Activated CD8-positive, alpha-beta T cell treated with anti-CD3 and anti-CD28 coated beads for 36 hours (primary cell): Measurements from ENCODE around the gene HEBP2. TPM values are rescaled to one million over a fixed set of nuclear protein-coding genes. Genes with fewer than 3 reads are reported as not detected.
A peak's percentile ranks its signal among the peaks of the same experiment; 100 is the strongest.

ENCODE experiments used
- ATAC-seq: fragments of 200-7000 bp; cut with Tn5 transposase; one replicate; pipeline ENCODE4 v1.10.0; 2021; ENCODE audit warnings: mild to moderate bottlenecking, moderate library complexity
- CTCF ChIA-PET: fragments of 350-600 bp; sonication (Branson Sonifier 250); formaldehyde crosslinking; loops from one replicate; lab custom pipeline; 2021; ENCODE audit warnings: antibody characterized with exemption; lab: Charles Lee
- POLR2A ChIA-PET: fragments of 350-600 bp; sonication (Branson Sonifier 250); formaldehyde crosslinking; loops from one replicate; lab custom pipeline; 2021; ENCODE audit warnings: antibody characterized with exemption; lab: Charles Lee
- DNase-seq: peaks from one replicate; pipeline ENCODE4 v3.0.0-alpha.2; 2020
- H3K27ac Mint-ChIP-seq: one replicate; pipeline ENCODE4 v1.8.0; 2021; ENCODE audit warnings: mild to moderate bottlenecking, mixed read lengths
- H3K27me3 Mint-ChIP-seq: one replicate; pipeline ENCODE4 v1.8.0; 2021; ENCODE audit warnings: mixed read lengths
- H3K36me3 Mint-ChIP-seq: one replicate; pipeline ENCODE4 v1.8.0; 2021; ENCODE audit warnings: low read depth, mixed read lengths
- H3K4me1 Mint-ChIP-seq: one replicate; pipeline ENCODE4 v1.8.0; 2021; ENCODE audit warnings: low read depth, mixed read lengths
- H3K4me3 Mint-ChIP-seq: one replicate; pipeline ENCODE4 v1.8.0; 2021; ENCODE audit warnings: mild to moderate bottlenecking, moderate library complexity, mixed read lengths
- H3K9me3 Mint-ChIP-seq: one replicate; pipeline ENCODE4 v1.8.0; 2021; ENCODE audit warnings: mixed read lengths
- CTCF ChIP-seq: fragments of 200-600 bp; IDR thresholded peaks from one replicate; pipeline ENCODE4 v1.8.0; 2022; ENCODE audit warnings: antibody characterized with exemption, mild to moderate bottlenecking
- intact Hi-C: fragments of 100-400 bp; cut with micrococcal nuclease; formaldehyde crosslinking; loops from one replicate; pipeline ENCODE4 v1.10.0; 2022
- total RNA-seq, 2 experiments: library from RNA; stranded (reverse); gene quantifications; one replicate each; pipeline ENCODE4 v1.2.3, GENCODE V29; 2021

Gene HEBP2
- total RNA-seq, 2 experiments from 2014 or later, result 28.2 to 28.7 TPM

GRCh38 chr6:138371720-138372119 lies 32.3 kb upstream of the HEBP2 start:
- H3K4me3 Mint-ChIP-seq, result no peak overlapping the region
- no peak for TF ChIP-seq CTCF
- DNase-seq, result no peak
- POLR2A ChIA-PET, result no interaction called here
- H3K9me3 Mint-ChIP-seq, result no peaks in the 10 kb centered on the region
- no peak overlapping the region for H3K27ac Mint-ChIP-seq
- CTCF ChIA-PET, result interaction anchor here (1.0 kb wide), 1 partner anchor 33 kb away, joined by 3 read pairs; no protein-coding TSS in a partner anchor
- H3K4me1 Mint-ChIP-seq, result no peaks in the 10 kb centered on the region
- intact Hi-C loops, result no loop called here
- H3K36me3 Mint-ChIP-seq, result no peaks in the 10 kb centered on the region
- peaks cover 7% of the 10 kb centered on the region for H3K27me3 Mint-ChIP-seq
- ATAC-seq, result no peak

GRCh38 chr6:138372711-138373463 lies 31.1 kb upstream of the HEBP2 start:
- no peak for DNase-seq
- ChIA-PET POLR2A (no interaction called here), CTCF (interaction anchor here (1.0 kb wide), 1 partner anchor 32 kb away, joined by 3 read pairs; no protein-coding TSS in a partner anchor)
- ATAC-seq, result peak; percentile 60
- Mint-ChIP-seq H3K36me3 (no peaks in the 10 kb centered on the region), H3K27ac (no peak overlapping the region), H3K4me3 (no peak overlapping the region), H3K9me3 (no peaks in the 10 kb centered on the region), H3K4me1 (no peaks in the 10 kb centered on the region), H3K27me3 (peaks cover 1% of the 10 kb centered on the region)
- intact Hi-C loops, result no loop called here
- no peak for TF ChIP-seq CTCF

GRCh38 chr6:138374230-138374629 lies 29.8 kb upstream of the HEBP2 start:
- DNase-seq (no peak), ATAC-seq (no peak)
- Mint-ChIP-seq H3K4me1 (no peaks in the 10 kb centered on the region), H3K27me3 (no peaks in the 10 kb centered on the region), H3K9me3 (no peaks in the 10 kb centered on the region), H3K36me3 (no peaks in the 10 kb centered on the region), H3K4me3 (no peak overlapping the region), H3K27ac (no peak overlapping the region)
- ChIA-PET CTCF (no interaction called here), POLR2A (no interaction called here)
- no peak for TF ChIP-seq CTCF
- intact Hi-C loops, result no loop called here

GRCh38 chr6:138374815-138375214 lies 29.2 kb upstream of the HEBP2 start:
- CTCF ChIA-PET, result no interaction called here
- no peak for TF ChIP-seq CTCF
- no peaks in the 10 kb centered on the region for H3K36me3 Mint-ChIP-seq

GRCh38 chr6:138377042-138377441 lies 27.0 kb upstream of the HEBP2 start:
- DNase-seq (no peak), ATAC-seq (no peak)
- intact Hi-C loops, result no loop called here
- no peaks in the 10 kb centered on the region for H3K9me3 Mint-ChIP-seq
- ChIA-PET POLR2A (no interaction called here), CTCF (interaction anchor here (1.6 to 1.9 kb wide), 2 partner anchors 26 to 261 kb away, joined by 3 to 5 read pairs; no protein-coding TSS in a partner anchor)
- no peak overlapping the region for H3K4me3 Mint-ChIP-seq
- no peak overlapping the region for H3K27ac Mint-ChIP-seq
- H3K4me1 Mint-ChIP-seq, result no peaks in the 10 kb centered on the region
- no peak for TF ChIP-seq CTCF
- no peaks in the 10 kb centered on the region for H3K27me3 Mint-ChIP-seq
- H3K36me3 Mint-ChIP-seq, result no peaks in the 10 kb centered on the region

More at GRCh38 chr6:138374815-138375214, 29.2 kb upstream of the HEBP2 start:
- Mint-ChIP-seq H3K27ac (no peak overlapping the region), H3K9me3 (no peaks in the 10 kb centered on the region), H3K4me3 (no peak overlapping the region), H3K27me3 (no peaks in the 10 kb centered on the region), H3K4me1 (no peaks in the 10 kb centered on the region)
- intact Hi-C loops, result no loop called here
- POLR2A ChIA-PET, result no interaction called here
- DNase-seq, result no peak
- no peak for ATAC-seq
